IMR-90 (cell line): ENCODE measurements around the gene PIWIL4. TPM values are rescaled to one million over a fixed set of nuclear protein-coding genes. Genes with fewer than 3 reads are reported as not detected.
A peak's percentile ranks its signal among the peaks of the same experiment; 100 is the strongest.

Experiments
- ATAC-seq: fragments of 200-7000 bp; cut with Tn5 transposase; 2 replicates; pipeline ENCODE4 v1.9.1; 2020; ENCODE audit warnings: low read depth, mild to moderate bottlenecking, moderate library complexity
- BruUV-seq: library from RNA; stranded (reverse); fragments of 400-500 nt; replicated peaks from 2 replicates; lab custom pipeline; 2021; lab: Mats Ljungman, UMichigan
- CTCF ChIA-PET: fragments of 300-600 bp; formaldehyde crosslinking; extraction: SDS; loops from one replicate; lab custom pipeline; 2021; ENCODE audit warnings: antibody characterized with exemption; lab: Yijun Ruan, JAX
- POLR2A ChIA-PET: fragments of 300-600 bp; sonication (Branson Sonifier 250); formaldehyde crosslinking; loops from one replicate; lab custom pipeline; 2022; ENCODE audit warnings: antibody characterized with exemption; ENCODE audit not compliant: unreplicated experiment; lab: Charles Lee
- DNase-seq: peaks from one replicate; pipeline ENCODE4 v3.0.0; 2013
- H2AFZ ChIP-seq: replicated peaks from 2 replicates; pipeline ENCODE3; 2013; ENCODE audit warnings: low read length, mild to moderate bottlenecking; ENCODE audit not compliant: poor library complexity
- H2AK5ac ChIP-seq: 2 replicates; pipeline ENCODE4 v1.6.1; 2013; ENCODE audit warnings: low read depth, low read length, inconsistent platforms
- H2AK9ac ChIP-seq: replicated peaks from 2 replicates; pipeline ENCODE3; 2013; ENCODE audit warnings: mild to moderate bottlenecking, low read depth, low read length, moderate library complexity; ENCODE audit not compliant: poor library complexity
- H2BK120ac ChIP-seq: 2 replicates; pipeline ENCODE4 v1.6.1; 2013; ENCODE audit warnings: low read depth, low read length, inconsistent platforms
- H2BK15ac ChIP-seq: 3 replicates; pipeline ENCODE4 v1.6.1; 2013; ENCODE audit warnings: low read depth, low read length, inconsistent platforms
- H2BK20ac ChIP-seq: 2 replicates; pipeline ENCODE4 v1.6.1; 2013; ENCODE audit warnings: low read depth, mild to moderate bottlenecking, inconsistent platforms, low read length, moderate library complexity
- H2BK5ac ChIP-seq: 2 replicates; pipeline ENCODE4 v1.6.1; 2013; ENCODE audit warnings: mild to moderate bottlenecking, low read depth, low read length, inconsistent platforms; ENCODE audit not compliant: poor library complexity, severe bottlenecking
- H3K14ac ChIP-seq: replicated peaks from 2 replicates; pipeline ENCODE4 v1.6.1; 2013; ENCODE audit warnings: low read depth, low read length, inconsistent platforms
- H3K18ac ChIP-seq: 2 replicates; pipeline ENCODE4 v1.6.1; 2013; ENCODE audit warnings: low read depth, low read length, control low read depth
- H3K23ac ChIP-seq: 2 replicates; pipeline ENCODE4 v1.6.1; 2013; ENCODE audit warnings: low read depth, low read length, inconsistent platforms
- H3K27ac ChIP-seq: 2 replicates; pipeline ENCODE4 v1.5.1; 2013; ENCODE audit warnings: mild to moderate bottlenecking, control low read depth, low read length; ENCODE audit not compliant: insufficient read depth
- H3K27me3 ChIP-seq: 2 replicates; pipeline ENCODE4 v1.6.1; 2013; ENCODE audit warnings: low read length; ENCODE audit not compliant: control insufficient read depth, insufficient read depth
- H3K36me3 ChIP-seq: 2 replicates; pipeline ENCODE4 v1.6.1; 2013; ENCODE audit warnings: low read length, mixed read lengths; ENCODE audit not compliant: control insufficient read depth, insufficient read depth
- H3K4ac ChIP-seq: 2 replicates; pipeline ENCODE4 v1.6.1; 2013; ENCODE audit warnings: low read depth, low read length, inconsistent platforms
- H3K4me1 ChIP-seq: 2 replicates; pipeline ENCODE4 v1.6.1; 2013; ENCODE audit warnings: low read length, mixed read lengths; ENCODE audit not compliant: control insufficient read depth, insufficient read depth
- H3K4me2 ChIP-seq: 2 replicates; pipeline ENCODE4 v1.6.1; 2013; ENCODE audit warnings: low read depth, mild to moderate bottlenecking, control low read depth, low read length, moderate library complexity
- H3K4me3 ChIP-seq: 2 replicates; pipeline ENCODE4 v1.5.1; 2013; ENCODE audit warnings: low read depth, mild to moderate bottlenecking, control low read depth, low read length, moderate library complexity; ENCODE audit not compliant: insufficient read depth
- H3K56ac ChIP-seq: 2 replicates; pipeline ENCODE4 v1.6.1; 2013; ENCODE audit warnings: low read length, inconsistent platforms; ENCODE audit not compliant: insufficient read depth; ENCODE audit errors: extremely low read depth
- H3K79me1 ChIP-seq, 2 experiments: 2 replicates each; pipeline ENCODE4 v1.6.1; 2013; ENCODE audit warnings: low read length in 2 of 2, inconsistent platforms in 1 of 2, low read depth in 1 of 2
- H3K9ac ChIP-seq: 2 replicates; pipeline ENCODE4 v1.6.1; 2013; ENCODE audit warnings: low read depth, low read length, control low read depth
- H3K9me1 ChIP-seq: 2 replicates; pipeline ENCODE4 v1.6.1; 2013; ENCODE audit warnings: low read length, inconsistent platforms; ENCODE audit not compliant: insufficient read depth
- H3K9me3 ChIP-seq: 2 replicates; pipeline ENCODE4 v1.6.1; 2013; ENCODE audit warnings: low read length; ENCODE audit not compliant: control insufficient read depth, insufficient read depth
- H4K20me1 ChIP-seq: 2 replicates; pipeline ENCODE4 v1.6.1; 2013; ENCODE audit warnings: low read length, inconsistent platforms; ENCODE audit not compliant: insufficient read depth
- H4K5ac ChIP-seq: 2 replicates; pipeline ENCODE4 v1.6.1; 2013; ENCODE audit warnings: mild to moderate bottlenecking, low read depth, low read length, control low read depth
- H4K8ac ChIP-seq, 2 experiments: 2 replicates each; pipeline ENCODE4 v1.6.1; 2013; ENCODE audit warnings: low read depth in 2 of 2, low read length in 2 of 2, control low read depth in 1 of 2, inconsistent platforms in 1 of 2
- H4K91ac ChIP-seq: 2 replicates; pipeline ENCODE4 v1.6.1; 2013; ENCODE audit warnings: low read depth, low read length, inconsistent platforms; ENCODE audit not compliant: insufficient read depth
- CEBPB ChIP-seq: IDR thresholded peaks from 2 replicates; pipeline ENCODE4 v1.6.1; 2012; ENCODE audit warnings: low read depth, low read length, improper control_type of control experiment
- FOS ChIP-seq: fragments of 150-350 bp; IDR thresholded peaks from 2 replicates; pipeline ENCODE4 v1.6.1; 2016; ENCODE audit warnings: low read depth, low read length
- WGBS, 2 experiments: methylation state at CpG; one replicate each; pipeline versions ENCODE4 v1.1.5 to v1.1.7; 2013; ENCODE audit warnings: missing lambda C conversion rate in 2 of 2; ENCODE audit not compliant: insufficient read length in 1 of 2; ENCODE audit errors: extremely low coverage in 2 of 2; 5-methylcytosine and 5-hydroxymethylcytosine counted together
- dilution Hi-C: fragments of 300-500 bp; cut with HindIII; formaldehyde crosslinking; loops from one replicate; pipeline ENCODE4 v1.14.3; 2018; ENCODE audit warnings: low sequenced_read_pairs; ENCODE audit not compliant: unreplicated experiment
- in situ Hi-C: fragments of 300-500 bp; cut with MboI; formaldehyde crosslinking; loops from 3 replicates; pipeline ENCODE4 v1.14.3; 2019; ENCODE audit warnings: low sequenced_read_pairs, inconsistent platforms, mixed read lengths
- intact Hi-C: fragments of 100-400 bp; cut with micrococcal nuclease; formaldehyde crosslinking; loops from 2 replicates; pipeline ENCODE4 v1.10.0; 2022
- polyA plus RNA-seq, 3 experiments: library from polyadenylated mRNA; depleted of rRNA; stranded (reverse); fragments of >200 nt; gene quantifications; 2 replicates each; pipeline ENCODE4 v1.2.3, GENCODE V29; 2012; ENCODE audit warnings: low replicate concordance in 1 of 3
- total RNA-seq: library from RNA; depleted of rRNA; stranded (reverse); fragments of >200 nt; gene quantifications from 2 replicates; pipeline ENCODE4 v1.2.3, GENCODE V29; 2012

PIWIL4 gene
- total and polyA plus RNA-seq, 2 of the 4 experiments (the other 2 are of a cell fraction), result 0.72 to 1.3 TPM

GRCh38 chr11:94559361-94559760 lies 7.8 kb upstream of the PIWIL4 start:
- Histone ChIP-seq H2BK15ac (0 out of 3 replicates have a peak overlapping the region, but pooled peaks have one; percentile 38), H2AK5ac (peak overlapping the region; percentile 27; the same call in 1 of the 2 replicates), H4K20me1 (no peaks in the 10 kb centered on the region), H3K27me3 (no peaks in the 10 kb centered on the region), H3K4ac (no peak overlapping the region), H3K9me1 (peaks cover 7% of the 10 kb centered on the region), H2BK120ac (no peak overlapping the region), H2AFZ (no peak overlapping the region), H3K79me1 (peaks cover 0 to 8% of the 10 kb centered on the region in 2 experiments; a peak in 1 of 4 replicates), H3K23ac (no peak overlapping the region), H3K9me3 (no peaks in the 10 kb centered on the region), H3K4me1 (peaks cover 9% of the 10 kb centered on the region), H3K14ac (no peak overlapping the region), H3K56ac (no peak overlapping the region), H3K9ac (no peak overlapping the region), H4K91ac (no peak overlapping the region), H4K5ac (no peak overlapping the region), H2AK9ac (no peak overlapping the region), H3K4me2 (no peak overlapping the region), H2BK5ac (no peak overlapping the region), H3K4me3 (no peak overlapping the region), H2BK20ac (peak overlapping the region; percentile 18; the same call in 1 of the 2 replicates), H3K18ac (no peak overlapping the region), H3K27ac (no peak overlapping the region), H3K36me3 (no peaks in the 10 kb centered on the region), H4K8ac (no peak overlapping the region)
- dilution Hi-C loops (no loop called here), in situ Hi-C loops (no loop called here), intact Hi-C loops (no loop called here)
- ChIA-PET CTCF (interaction anchor here (0.6 kb wide), 1 partner anchor 47 kb away, joined by 3 read pairs; the partner anchor contains the start of gene C11orf97), POLR2A (interaction anchor here (0.7 kb wide), 1 partner anchor 15 kb away, joined by 3 read pairs; the partner anchor contains the start of gene FUT4)
- TF ChIP-seq CEBPB (no peak), FOS (no peak)
- no peak for ATAC-seq
- peak; percentile 19 for DNase-seq
- no CpG with 5 or more reads among the region's 2 CpGs for whole genome bisulfite sequencing, 2 experiments
- BruUV-seq, result no TSS peak
